NCI-H1417 (cell line): ENCODE measurements around the gene P3H1.
"Not testable (repeated sequence)": the region's sequence is repeated elsewhere in the genome, so short reads cannot be mapped to it uniquely, and the experiment has no call there.

Experiments used
- DNase-seq, 3 experiments: peaks; one replicate each; lab custom pipeline; 2025; lab: John Stamatoyannopoulos, UW

P3H1 gene, protein sequence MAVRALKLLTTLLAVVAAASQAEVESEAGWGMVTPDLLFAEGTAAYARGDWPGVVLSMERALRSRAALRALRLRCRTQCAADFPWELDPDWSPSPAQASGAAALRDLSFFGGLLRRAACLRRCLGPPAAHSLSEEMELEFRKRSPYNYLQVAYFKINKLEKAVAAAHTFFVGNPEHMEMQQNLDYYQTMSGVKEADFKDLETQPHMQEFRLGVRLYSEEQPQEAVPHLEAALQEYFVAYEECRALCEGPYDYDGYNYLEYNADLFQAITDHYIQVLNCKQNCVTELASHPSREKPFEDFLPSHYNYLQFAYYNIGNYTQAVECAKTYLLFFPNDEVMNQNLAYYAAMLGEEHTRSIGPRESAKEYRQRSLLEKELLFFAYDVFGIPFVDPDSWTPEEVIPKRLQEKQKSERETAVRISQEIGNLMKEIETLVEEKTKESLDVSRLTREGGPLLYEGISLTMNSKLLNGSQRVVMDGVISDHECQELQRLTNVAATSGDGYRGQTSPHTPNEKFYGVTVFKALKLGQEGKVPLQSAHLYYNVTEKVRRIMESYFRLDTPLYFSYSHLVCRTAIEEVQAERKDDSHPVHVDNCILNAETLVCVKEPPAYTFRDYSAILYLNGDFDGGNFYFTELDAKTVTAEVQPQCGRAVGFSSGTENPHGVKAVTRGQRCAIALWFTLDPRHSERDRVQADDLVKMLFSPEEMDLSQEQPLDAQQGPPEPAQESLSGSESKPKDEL

DNA sequence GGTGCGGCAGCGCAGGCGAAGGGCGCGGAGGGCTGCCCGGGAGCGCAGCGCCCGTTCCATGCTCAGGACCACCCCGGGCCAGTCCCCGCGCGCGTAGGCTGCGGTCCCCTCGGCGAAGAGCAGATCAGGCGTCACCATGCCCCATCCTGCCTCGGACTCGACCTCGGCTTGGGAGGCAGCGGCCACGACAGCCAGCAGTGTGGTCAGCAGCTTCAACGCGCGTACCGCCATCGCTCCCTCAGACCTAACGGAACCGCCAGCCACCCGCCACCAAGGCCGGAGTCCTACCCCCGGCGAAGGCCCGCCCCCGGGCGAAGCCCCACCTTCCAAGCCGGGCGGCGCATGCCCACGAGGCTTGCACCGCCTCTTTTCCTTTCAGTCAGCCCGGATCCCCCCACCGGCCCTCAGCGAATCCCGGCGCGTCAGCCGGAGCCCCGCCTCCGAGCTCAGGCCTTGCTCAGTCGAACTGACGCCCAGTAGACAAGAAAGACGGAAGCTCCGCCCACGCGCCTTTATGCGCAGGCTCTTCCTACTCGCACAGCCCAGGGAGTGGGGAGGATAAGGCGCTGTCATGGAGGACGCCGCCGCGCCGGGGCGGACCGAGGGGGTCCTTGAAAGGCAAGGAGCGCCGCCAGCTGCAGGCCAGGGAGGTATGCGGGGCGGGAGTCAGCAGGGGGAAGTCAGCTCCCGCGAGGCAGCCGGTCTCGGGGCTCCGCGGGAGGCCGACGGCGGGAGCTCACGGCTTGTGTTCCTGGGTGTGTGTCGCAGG is at the start of gene P3H1, which contains the start of gene C1orf50:
P3H1 (minus strand) TSS at position 288 of the 769 bp plus-strand sequence; CDS start at position 231, 57 bp downstream.
C1orf50 (plus strand) TSS at position 509 of the 769 bp plus-strand sequence; CDS start at position 572, 63 bp downstream.
- DNase-seq = peak; percentile 99 to 100 (median 99)

DNA sequence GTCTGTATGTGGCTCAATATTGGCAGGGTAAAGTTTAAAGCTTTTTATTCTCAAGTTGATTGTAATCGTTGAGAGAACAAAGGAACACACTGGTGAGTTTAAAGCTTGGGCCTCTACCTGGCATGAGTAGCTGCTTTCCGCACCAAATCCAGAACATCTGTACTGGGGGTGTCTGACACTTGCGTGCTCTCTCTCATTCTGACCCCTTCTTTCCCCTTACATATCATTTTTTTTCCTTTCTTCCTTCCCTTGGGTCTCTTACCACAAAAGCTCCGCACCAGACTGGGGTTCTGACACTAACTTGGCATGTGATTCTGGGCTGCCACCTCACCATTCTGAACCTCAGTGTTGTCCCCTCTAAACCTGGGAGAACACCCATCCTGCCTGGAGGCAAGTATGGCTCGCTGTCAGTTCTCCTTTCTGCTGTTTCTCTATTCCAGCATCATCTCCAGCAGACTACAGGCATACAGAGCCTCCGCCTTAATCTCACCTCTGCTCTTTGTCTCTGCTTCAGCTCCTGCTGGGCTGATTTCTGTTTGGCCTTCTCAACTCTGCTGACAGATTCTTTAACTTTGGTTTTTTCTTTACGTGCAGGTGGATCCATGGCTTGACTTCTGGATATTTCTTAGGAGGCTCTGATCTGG is 49.2 kb upstream of the P3H1 start:
- DNase-seq = peak in 2 of 3 experiments; percentile 54 to 73

DNA sequence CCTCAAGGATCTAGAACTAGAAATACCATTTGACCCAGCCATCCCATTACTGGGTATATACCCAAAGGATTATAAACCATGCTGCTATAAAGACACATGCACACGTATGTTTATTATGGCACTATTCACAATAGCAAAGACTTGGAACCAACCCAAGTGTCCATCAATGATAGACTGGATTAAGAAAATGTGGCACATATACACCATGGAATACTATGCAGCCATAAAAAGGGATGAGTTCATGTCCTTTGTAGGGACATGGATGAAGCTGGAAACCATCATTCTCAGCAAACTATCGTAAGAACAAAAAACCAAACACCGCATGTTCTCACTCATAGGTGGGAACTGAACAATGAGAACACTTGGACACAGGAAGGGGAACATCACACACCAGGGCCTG is 48.0 kb upstream of the P3H1 start:
- not testable (repeated sequence) for DNase-seq

DNA sequence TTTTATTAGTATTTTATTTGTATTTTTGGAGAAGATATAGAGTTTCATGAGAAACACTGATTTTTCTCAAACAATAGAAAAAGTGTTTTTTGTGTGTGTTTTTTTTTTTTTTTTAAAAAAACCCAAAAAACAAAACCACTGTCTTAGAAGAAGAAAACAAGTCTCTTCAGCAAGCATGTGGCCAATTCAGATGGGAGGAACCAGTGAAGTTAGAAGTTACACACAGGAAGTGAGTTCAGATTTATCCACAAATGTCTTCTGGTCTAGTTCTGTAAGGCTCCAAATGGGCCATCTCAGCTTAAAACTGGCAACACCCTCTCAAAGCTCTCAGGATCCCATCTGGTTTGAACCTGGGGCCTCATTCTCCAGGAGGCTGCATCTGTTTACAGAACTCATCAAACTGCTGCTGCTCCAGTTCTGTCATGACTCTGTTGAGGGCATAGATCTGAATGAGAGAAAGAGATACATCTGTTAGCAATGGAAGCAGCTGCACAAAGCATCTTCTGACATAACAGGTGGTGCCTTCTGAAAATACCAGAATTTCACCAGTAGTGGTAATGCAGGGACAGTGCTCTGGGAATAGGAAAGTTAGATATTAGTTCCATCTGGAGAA is 40.3 kb upstream of the P3H1 start:
- no peak for DNase-seq

DNA sequence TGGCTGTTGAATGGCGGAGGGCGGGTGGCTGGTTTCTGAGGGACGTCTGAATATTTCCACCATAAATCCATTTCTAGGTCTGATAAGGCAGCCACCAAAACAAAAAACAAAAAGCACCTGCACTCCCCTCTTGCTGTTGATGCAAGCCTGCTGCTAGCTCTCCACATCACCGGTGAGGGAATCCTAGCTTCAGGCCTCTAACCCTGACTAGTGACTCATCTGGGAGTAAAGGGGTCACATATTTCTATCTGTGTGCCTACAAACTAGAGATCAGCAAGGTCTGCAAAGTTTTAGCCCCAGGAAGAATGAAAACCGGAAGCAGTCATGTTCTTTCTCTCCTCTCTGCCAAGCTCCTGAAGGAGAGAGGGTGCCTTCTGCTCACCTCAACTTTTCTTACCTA is 39.8 kb upstream of the P3H1 start:
- no peak for DNase-seq

DNA sequence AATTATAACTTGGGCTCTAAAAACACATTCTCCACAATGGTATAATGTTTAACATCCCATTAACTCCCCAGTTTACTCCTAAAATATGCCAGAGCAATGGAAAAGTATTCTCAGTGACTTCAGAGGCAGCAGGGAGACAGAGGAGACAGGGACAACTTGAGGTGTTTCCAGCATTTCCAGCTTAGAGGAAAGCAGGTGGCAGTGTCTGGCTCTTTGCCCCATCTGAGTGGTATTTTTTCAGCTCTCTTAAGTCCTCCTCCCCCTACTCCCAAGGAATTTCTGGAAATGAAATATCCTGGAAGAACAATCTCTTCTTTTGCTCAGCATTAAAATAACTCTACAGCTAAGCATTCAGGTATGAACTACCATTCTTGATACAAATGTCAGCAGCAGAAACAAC is 39.3 kb upstream of the P3H1 start:
- peak in 1 of 3 experiments; percentile 4 for DNase-seq

DNA sequence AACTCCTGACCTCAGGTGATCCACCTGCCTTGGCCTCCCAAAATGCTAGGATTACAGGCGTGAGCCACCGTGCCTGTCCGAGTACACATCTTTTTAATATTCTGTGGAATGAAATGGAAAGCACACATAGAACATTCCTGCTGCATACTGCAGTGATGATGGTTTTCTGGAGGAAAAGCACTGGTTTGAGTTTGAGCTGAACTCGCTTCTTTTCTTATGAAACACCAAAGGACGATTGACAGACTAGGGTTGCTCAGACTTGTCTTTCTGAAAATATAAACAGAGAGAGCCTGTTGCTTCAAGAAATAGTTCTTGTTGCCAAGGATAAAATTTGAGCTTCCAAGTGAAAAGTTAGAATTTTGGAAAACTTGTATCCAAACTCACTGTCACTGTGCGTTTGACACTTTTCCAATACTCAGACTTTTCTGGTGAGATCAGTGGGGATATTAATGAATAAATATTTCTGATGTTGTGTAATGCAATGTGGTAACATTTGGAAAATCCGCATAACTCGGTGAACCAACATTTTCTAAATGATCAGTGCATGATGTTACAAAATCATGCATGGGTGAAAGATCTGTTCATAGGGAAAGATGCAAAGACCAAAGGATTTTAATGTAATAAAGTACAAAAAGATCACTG is 35.1 kb upstream of the P3H1 start:
- no peak for DNase-seq

DNA sequence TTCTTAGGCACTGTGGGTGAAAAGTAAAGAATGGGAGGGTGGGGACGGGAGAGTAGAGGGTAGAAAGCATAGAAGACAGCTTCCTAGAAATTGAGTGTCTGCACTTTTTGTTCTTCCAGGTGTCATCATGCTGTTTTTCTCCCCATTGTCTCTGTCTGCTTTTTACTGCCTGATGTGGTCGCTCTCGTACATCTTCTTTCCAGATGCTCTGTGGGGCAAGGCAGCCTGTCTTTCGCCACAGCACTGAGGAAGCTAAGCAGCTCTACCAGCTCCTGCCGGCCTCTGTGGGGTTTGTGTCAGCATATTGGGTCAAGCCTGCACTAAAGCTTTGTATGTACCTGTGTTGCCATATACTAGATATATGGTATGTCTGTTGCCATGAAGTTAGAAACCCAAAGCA is 31.2 kb upstream of the P3H1 start:
- no peak for DNase-seq

DNA sequence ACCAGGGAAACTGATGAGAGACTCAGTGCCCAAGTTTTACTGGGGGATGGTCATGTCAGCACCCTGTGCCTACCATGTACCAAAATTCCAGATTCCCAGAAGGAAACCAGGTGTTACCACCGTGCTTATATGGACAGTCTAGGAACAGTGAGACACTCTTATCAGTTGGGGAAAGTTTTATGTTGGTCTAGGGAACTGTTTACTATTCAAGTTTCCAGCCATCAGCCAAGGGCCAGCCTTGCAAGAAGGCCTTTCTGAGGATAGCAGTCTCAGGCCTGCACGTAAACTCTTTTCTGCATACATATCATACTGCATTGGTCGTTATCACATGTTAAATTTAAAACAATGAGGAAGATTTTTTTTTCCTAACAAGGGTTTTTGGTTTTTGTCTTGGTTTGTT is 30.6 kb upstream of the P3H1 start:
- no peak for DNase-seq

DNA sequence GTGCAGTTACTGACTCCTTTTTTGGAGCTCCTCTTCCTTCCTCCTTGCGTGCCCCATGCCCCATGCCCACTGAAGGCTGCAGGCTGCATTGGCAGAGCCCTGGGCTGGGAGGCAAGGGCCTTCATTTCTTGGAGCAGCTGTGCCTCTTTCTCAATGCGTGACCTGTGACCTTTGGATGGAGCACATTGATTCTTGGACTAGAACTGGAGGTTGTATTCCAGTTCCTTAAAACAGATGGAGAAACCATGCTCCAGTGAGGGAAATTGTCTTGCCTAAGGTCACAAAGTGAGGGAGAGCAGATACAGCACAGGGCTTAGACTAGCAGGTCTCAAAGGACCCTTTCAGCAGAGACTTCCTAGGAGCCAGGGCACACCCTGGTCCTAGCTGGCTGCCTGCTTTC is 27.0 kb upstream of the P3H1 start:
- DNase-seq = no peak

DNA sequence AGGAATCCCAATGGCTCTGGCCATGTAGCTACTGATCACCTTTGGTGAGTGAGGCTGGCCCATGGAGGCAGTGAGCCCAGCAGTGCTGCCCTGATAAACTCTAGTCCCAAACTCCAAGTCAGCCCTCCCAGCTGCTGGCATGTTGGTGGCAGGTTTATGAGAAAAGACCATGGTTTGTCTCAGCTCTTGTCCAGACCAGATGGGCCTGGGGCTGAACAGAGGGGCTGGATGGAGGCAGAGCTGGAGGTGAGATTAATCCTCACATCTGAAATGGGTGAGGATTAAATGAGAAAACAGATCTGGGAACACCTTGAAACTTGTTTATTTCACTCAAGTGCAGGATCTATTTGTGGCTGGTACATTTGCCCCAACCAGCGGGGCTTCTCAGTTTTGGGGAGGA is 21.2 kb upstream of the P3H1 start:
- DNase-seq = no peak

DNA sequence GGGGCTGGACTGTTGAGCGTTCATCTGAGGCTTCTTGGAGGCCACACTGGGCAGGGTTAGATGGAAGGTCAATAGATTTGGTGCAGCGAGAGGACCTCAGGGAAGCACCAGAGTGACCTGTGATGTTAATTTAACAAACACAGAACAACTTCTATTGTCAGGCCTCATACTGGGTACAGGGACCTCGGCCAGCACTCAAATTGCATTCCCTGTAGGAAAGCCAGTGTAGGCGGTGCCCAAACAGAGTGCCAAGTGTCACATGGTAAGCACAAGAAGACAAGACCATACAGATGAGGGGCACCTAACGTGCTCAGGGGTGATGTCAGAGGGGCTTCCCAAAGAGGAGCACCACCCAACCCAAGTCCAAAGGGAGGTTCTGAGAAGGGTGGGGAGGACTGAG is 19.3 kb upstream of the P3H1 start:
- DNase-seq = no peak

DNA sequence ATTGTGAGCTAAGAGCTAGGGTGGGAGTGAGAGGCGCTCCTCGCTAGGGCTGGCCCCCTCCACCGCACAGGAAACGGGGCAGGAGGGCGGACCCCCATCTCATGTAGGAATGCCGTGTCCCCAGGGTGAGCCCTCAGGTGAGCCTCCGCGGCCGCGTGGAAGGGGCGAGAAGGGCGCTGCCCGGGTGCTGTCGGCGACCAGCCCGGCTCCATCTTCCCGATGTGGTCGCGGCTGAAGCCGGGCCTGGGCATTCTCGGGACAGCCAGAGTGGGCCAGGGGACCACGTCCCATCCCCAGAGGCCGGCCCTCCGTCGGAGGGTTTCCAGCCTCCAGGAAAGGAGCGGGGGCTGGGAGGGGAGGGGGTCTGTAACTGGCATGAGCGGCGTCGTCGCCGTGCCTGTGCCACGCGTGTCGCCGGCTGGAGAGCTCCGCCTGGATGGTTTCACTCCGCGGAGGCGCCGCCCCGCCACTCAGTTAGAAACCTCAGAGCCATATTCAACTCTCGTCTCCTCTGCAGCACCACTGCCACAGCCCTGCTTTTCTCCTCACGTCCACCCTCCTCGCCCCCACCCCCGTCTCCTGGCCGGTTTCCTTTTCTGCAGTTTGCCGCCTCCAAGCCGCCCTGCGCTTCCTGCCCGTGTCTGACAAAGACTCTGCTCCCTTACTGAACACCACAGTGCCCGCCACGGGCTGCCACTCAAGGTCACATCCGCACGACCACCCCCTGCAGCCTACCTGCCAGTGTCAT is 18.3 kb upstream of the P3H1 start, which contains the start of gene TMEM269:
TMEM269 (plus strand) TSS at position 46 of the 748 bp plus-strand sequence. CDS start 4,903 bp downstream, outside the sequence.
- no peak for DNase-seq

DNA sequence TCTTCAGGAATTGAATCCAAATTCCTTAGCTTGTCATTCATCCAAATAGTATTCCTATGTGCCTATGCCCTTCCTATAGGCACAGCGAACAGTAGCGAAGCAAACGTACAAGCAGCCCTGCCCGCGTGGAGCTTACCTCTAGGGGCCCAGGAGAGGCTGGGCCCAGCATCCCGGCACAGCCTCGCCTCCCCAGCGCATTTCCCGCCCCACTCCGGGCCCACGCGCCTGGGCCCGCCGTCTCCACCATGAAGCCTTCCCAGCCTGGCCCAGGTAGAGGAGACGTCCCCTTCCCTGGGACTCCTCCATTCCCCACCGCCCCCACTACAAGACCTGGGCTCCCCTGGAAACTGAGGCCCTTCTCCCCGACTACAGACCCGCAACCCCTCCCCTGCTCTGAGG is 17.7 kb upstream of the P3H1 start:
- no peak for DNase-seq

DNA sequence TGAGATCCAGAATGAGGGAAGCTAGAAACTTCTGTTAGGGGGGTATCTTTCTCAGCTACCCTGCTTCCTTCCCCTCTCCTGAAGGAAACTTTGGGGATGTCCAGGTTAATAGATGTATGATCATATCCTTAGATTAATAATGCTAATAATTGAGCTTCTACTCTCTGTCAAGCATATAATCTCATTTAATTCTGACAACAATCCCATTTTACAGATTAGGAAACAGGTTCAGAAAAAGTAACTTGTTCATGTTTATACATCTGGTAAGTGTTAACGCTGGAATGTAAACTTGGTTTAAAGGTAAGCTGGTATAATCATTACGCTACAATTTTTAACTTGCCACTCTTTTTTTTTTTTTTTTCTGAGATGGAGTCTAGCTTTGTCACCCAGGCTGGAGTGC is 16.3 kb upstream of the P3H1 start:
- DNase-seq = no peak

DNA sequence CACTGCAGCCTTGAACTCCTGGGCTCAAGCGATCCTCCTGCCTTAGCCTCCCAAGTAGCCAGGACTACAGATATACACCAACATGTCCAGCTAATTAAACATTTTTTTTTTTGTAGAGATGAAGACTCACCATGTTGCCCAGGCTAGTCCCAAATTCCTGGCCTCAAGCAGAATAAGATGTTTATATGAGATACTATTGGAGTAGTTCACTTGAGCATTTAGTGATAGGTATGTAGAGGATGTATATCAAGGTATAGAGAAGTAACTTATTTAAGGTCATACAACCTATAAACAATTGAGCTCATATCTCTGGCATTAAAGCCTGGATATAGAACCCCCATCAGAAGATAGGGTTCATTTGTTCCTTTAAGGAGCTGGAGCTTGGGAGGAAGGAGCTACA is 13.3 kb upstream of the P3H1 start:
- DNase-seq = no peak

DNA sequence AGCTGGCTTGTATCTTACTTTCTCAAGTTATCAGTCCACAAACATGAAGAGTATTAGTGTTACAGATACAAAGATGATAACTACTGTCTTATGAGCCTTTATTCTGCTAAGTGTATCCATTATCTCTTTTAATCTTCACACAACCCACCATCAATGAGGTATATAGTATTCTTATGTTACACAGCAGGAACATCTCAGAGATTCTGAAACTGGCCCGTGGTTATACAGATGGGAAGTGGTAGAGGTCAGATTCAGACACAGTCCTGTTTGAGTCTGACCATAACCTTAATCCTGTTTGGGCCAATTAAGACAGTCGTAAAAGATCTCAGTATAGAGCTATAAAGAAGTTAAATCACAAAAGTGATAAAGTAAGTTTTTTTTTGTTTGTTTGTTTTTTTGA is 12.9 kb upstream of the P3H1 start:
- DNase-seq = no peak

DNA sequence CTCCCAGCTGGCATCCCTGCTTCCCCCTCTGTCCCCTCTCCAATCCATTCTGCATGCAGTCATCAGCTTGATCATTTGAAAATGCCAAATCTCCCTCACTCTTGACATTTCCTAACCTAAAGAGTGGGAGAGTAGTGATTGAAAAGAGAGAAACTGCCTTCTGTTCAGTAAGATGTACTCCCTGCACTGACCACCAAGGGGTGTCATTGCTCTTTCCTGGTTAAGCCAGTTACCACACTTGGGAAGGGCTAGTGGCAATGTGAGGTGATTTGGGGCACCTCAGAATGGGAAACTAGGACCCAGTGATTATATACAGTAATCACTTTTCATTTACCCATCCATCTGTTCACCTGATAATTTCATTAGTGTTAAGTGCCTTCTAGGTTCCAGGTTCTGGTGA is 11.0 kb upstream of the P3H1 start:
- DNase-seq = peak in 2 of 3 experiments; percentile 4 to 54

DNA sequence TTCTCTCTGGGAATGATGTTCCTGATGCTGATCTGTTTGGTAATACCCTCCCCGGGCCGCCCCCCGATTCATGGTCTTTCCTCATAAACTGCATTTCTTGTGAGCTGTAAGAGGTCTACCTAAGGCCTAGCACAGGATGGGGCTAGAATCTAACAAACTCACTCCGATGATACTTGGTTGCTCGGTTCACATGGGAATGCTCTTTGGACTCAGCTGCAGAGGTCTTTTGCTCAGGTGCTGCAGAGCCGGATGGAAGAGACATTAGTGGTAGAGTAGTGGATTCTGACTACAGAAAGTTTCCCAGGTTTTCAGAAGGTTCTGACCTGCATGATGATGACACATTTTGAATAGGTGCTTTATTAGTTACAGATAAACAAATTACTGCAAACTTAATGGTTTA is 9.7 kb upstream of the P3H1 start:
- no peak for DNase-seq

DNA sequence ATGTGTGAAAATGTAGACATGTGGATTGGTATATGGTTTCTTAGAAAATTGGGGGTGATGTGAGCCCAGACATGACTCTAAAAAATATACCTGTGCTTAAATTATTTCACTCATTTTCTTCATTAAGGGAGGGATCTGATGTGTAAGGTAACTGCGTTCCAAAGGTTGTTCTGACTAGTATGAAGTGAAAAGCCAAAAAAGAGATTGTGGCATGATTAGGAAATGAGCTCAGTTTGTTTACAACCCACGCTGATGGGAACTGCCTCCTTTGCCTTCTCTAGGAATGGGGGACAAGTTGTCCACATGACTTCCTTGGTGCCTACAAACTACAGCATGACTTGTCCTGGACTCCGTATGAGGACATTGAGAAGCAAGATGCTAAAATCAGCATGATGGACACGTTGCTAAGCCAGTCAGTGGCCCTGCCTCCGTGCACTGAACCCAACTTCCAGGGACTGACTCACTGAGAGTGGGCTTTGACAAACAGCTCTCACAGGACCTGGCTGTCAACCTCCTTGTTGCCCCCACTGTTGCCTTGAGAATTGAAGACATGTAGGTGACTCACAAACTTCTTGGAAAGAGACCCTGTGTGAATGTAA is 8.2 kb upstream of the P3H1 start:
- no peak for DNase-seq
